IMR-90 (cell line): ENCODE measurements around the gene C10orf71. TPM values are rescaled to one million over a fixed set of nuclear protein-coding genes. Genes with fewer than 3 reads are reported as not detected.

Experiments
- ATAC-seq: fragments of 200-7000 bp; cut with Tn5 transposase; 2 replicates; pipeline ENCODE4 v1.9.1; 2020; ENCODE audit warnings: low read depth, mild to moderate bottlenecking, moderate library complexity
- BruUV-seq: library from RNA; stranded (reverse); fragments of 400-500 nt; replicated peaks from 2 replicates; lab custom pipeline; 2021; lab: Mats Ljungman, UMichigan
- CTCF ChIA-PET: fragments of 300-600 bp; formaldehyde crosslinking; extraction: SDS; loops from one replicate; lab custom pipeline; 2021; ENCODE audit warnings: antibody characterized with exemption; lab: Yijun Ruan, JAX
- POLR2A ChIA-PET: fragments of 300-600 bp; sonication (Branson Sonifier 250); formaldehyde crosslinking; loops from one replicate; lab custom pipeline; 2022; ENCODE audit warnings: antibody characterized with exemption; ENCODE audit not compliant: unreplicated experiment; lab: Charles Lee
- DNase-seq: peaks from one replicate; pipeline ENCODE4 v3.0.0; 2013
- H2AFZ ChIP-seq: replicated peaks from 2 replicates; pipeline ENCODE3; 2013; ENCODE audit warnings: low read length, mild to moderate bottlenecking; ENCODE audit not compliant: poor library complexity
- H2AK5ac ChIP-seq: 2 replicates; pipeline ENCODE4 v1.6.1; 2013; ENCODE audit warnings: low read depth, low read length, inconsistent platforms
- H2AK9ac ChIP-seq: replicated peaks from 2 replicates; pipeline ENCODE3; 2013; ENCODE audit warnings: mild to moderate bottlenecking, low read depth, low read length, moderate library complexity; ENCODE audit not compliant: poor library complexity
- H2BK120ac ChIP-seq: 2 replicates; pipeline ENCODE4 v1.6.1; 2013; ENCODE audit warnings: low read depth, low read length, inconsistent platforms
- H2BK15ac ChIP-seq: 3 replicates; pipeline ENCODE4 v1.6.1; 2013; ENCODE audit warnings: low read depth, low read length, inconsistent platforms
- H2BK20ac ChIP-seq: 2 replicates; pipeline ENCODE4 v1.6.1; 2013; ENCODE audit warnings: low read depth, mild to moderate bottlenecking, inconsistent platforms, low read length, moderate library complexity
- H2BK5ac ChIP-seq: 2 replicates; pipeline ENCODE4 v1.6.1; 2013; ENCODE audit warnings: mild to moderate bottlenecking, low read depth, low read length, inconsistent platforms; ENCODE audit not compliant: poor library complexity, severe bottlenecking
- H3K14ac ChIP-seq: replicated peaks from 2 replicates; pipeline ENCODE4 v1.6.1; 2013; ENCODE audit warnings: low read depth, low read length, inconsistent platforms
- H3K18ac ChIP-seq: 2 replicates; pipeline ENCODE4 v1.6.1; 2013; ENCODE audit warnings: low read depth, low read length, control low read depth
- H3K23ac ChIP-seq: 2 replicates; pipeline ENCODE4 v1.6.1; 2013; ENCODE audit warnings: low read depth, low read length, inconsistent platforms
- H3K27ac ChIP-seq: 2 replicates; pipeline ENCODE4 v1.5.1; 2013; ENCODE audit warnings: mild to moderate bottlenecking, control low read depth, low read length; ENCODE audit not compliant: insufficient read depth
- H3K27me3 ChIP-seq: 2 replicates; pipeline ENCODE4 v1.6.1; 2013; ENCODE audit warnings: low read length; ENCODE audit not compliant: control insufficient read depth, insufficient read depth
- H3K36me3 ChIP-seq: 2 replicates; pipeline ENCODE4 v1.6.1; 2013; ENCODE audit warnings: low read length, mixed read lengths; ENCODE audit not compliant: control insufficient read depth, insufficient read depth
- H3K4ac ChIP-seq: 2 replicates; pipeline ENCODE4 v1.6.1; 2013; ENCODE audit warnings: low read depth, low read length, inconsistent platforms
- H3K4me1 ChIP-seq: 2 replicates; pipeline ENCODE4 v1.6.1; 2013; ENCODE audit warnings: low read length, mixed read lengths; ENCODE audit not compliant: control insufficient read depth, insufficient read depth
- H3K4me2 ChIP-seq: 2 replicates; pipeline ENCODE4 v1.6.1; 2013; ENCODE audit warnings: low read depth, mild to moderate bottlenecking, control low read depth, low read length, moderate library complexity
- H3K4me3 ChIP-seq: 2 replicates; pipeline ENCODE4 v1.5.1; 2013; ENCODE audit warnings: low read depth, mild to moderate bottlenecking, control low read depth, low read length, moderate library complexity; ENCODE audit not compliant: insufficient read depth
- H3K56ac ChIP-seq: 2 replicates; pipeline ENCODE4 v1.6.1; 2013; ENCODE audit warnings: low read length, inconsistent platforms; ENCODE audit not compliant: insufficient read depth; ENCODE audit errors: extremely low read depth
- H3K79me1 ChIP-seq, 2 experiments: 2 replicates each; pipeline ENCODE4 v1.6.1; 2013; ENCODE audit warnings: low read length in 2 of 2, inconsistent platforms in 1 of 2, low read depth in 1 of 2
- H3K9ac ChIP-seq: 2 replicates; pipeline ENCODE4 v1.6.1; 2013; ENCODE audit warnings: low read depth, low read length, control low read depth
- H3K9me1 ChIP-seq: 2 replicates; pipeline ENCODE4 v1.6.1; 2013; ENCODE audit warnings: low read length, inconsistent platforms; ENCODE audit not compliant: insufficient read depth
- H3K9me3 ChIP-seq: 2 replicates; pipeline ENCODE4 v1.6.1; 2013; ENCODE audit warnings: low read length; ENCODE audit not compliant: control insufficient read depth, insufficient read depth
- H4K20me1 ChIP-seq: 2 replicates; pipeline ENCODE4 v1.6.1; 2013; ENCODE audit warnings: low read length, inconsistent platforms; ENCODE audit not compliant: insufficient read depth
- H4K5ac ChIP-seq: 2 replicates; pipeline ENCODE4 v1.6.1; 2013; ENCODE audit warnings: mild to moderate bottlenecking, low read depth, low read length, control low read depth
- H4K8ac ChIP-seq, 2 experiments: 2 replicates each; pipeline ENCODE4 v1.6.1; 2013; ENCODE audit warnings: low read depth in 2 of 2, low read length in 2 of 2, control low read depth in 1 of 2, inconsistent platforms in 1 of 2
- H4K91ac ChIP-seq: 2 replicates; pipeline ENCODE4 v1.6.1; 2013; ENCODE audit warnings: low read depth, low read length, inconsistent platforms; ENCODE audit not compliant: insufficient read depth
- BHLHE40 ChIP-seq: fragments of 150-350 bp; IDR thresholded peaks from 2 replicates; pipeline ENCODE4 v1.6.1; 2016; ENCODE audit warnings: mild to moderate bottlenecking, low read depth, low read length
- CEBPB ChIP-seq: IDR thresholded peaks from 2 replicates; pipeline ENCODE4 v1.6.1; 2012; ENCODE audit warnings: low read depth, low read length, improper control_type of control experiment
- CHD1 ChIP-seq: IDR thresholded peaks from 2 replicates; pipeline ENCODE4 v1.6.1; 2012; ENCODE audit warnings: low read depth, low read length, improper control_type of control experiment
- ELK1 ChIP-seq: fragments of 150-350 bp; IDR thresholded peaks from 2 replicates; pipeline ENCODE4 v1.6.1; 2016; ENCODE audit warnings: low read depth, mild to moderate bottlenecking, low read length, moderate library complexity, borderline replicate concordance
- FOS ChIP-seq: fragments of 150-350 bp; IDR thresholded peaks from 2 replicates; pipeline ENCODE4 v1.6.1; 2016; ENCODE audit warnings: low read depth, low read length
- MAFK ChIP-seq: IDR thresholded peaks from 2 replicates; pipeline ENCODE4 v1.6.1; 2012; ENCODE audit warnings: low read depth, low read length, improper control_type of control experiment
- MAZ ChIP-seq: IDR thresholded peaks from 2 replicates; pipeline ENCODE4 v1.6.1; 2012; ENCODE audit warnings: low read depth, mild to moderate bottlenecking, low read length, improper control_type of control experiment, moderate library complexity, borderline replicate concordance
- MXI1 ChIP-seq: IDR thresholded peaks from 2 replicates; pipeline ENCODE4 v1.6.1; 2012; ENCODE audit warnings: low read depth, mild to moderate bottlenecking, low read length, moderate library complexity, borderline replicate concordance
- NFE2L2 ChIP-seq: fragments of 150-350 bp; IDR thresholded peaks from 2 replicates; pipeline ENCODE4 v1.6.1; 2016; ENCODE audit warnings: low read depth, mild to moderate bottlenecking, low read length
- POLR2A ChIP-seq: IDR thresholded peaks from 2 replicates; pipeline ENCODE4 v1.6.1; 2012; ENCODE audit warnings: mild to moderate bottlenecking, low read depth, low read length
- RAD21 ChIP-seq: IDR thresholded peaks from 2 replicates; pipeline ENCODE4 v1.6.1; 2012; ENCODE audit warnings: low read length, improper control_type of control experiment
- RCOR1 ChIP-seq: IDR thresholded peaks from 2 replicates; pipeline ENCODE4 v1.6.1; 2012; ENCODE audit warnings: mild to moderate bottlenecking, low read length, improper control_type of control experiment; ENCODE audit not compliant: insufficient replicate concordance
- RFX5 ChIP-seq: IDR thresholded peaks from 2 replicates; pipeline ENCODE4 v1.8.0; 2012; ENCODE audit warnings: low read depth, mild to moderate bottlenecking, low read length, moderate library complexity
- SMC3 ChIP-seq: fragments of 150-350 bp; IDR thresholded peaks from 2 replicates; pipeline ENCODE4 v1.6.1; 2016; ENCODE audit warnings: low read depth, mild to moderate bottlenecking, antibody characterized with exemption, low read length, moderate library complexity
- USF2 ChIP-seq: fragments of 150-350 bp; IDR thresholded peaks from 2 replicates; pipeline ENCODE4 v1.6.1; 2017; ENCODE audit warnings: mild to moderate bottlenecking, antibody characterized with exemption, low read length, low read depth
- WGBS, 2 experiments: methylation state at CpG; one replicate each; pipeline versions ENCODE4 v1.1.5 to v1.1.7; 2013; ENCODE audit warnings: missing lambda C conversion rate in 2 of 2; ENCODE audit not compliant: insufficient read length in 1 of 2; ENCODE audit errors: extremely low coverage in 2 of 2; 5-methylcytosine and 5-hydroxymethylcytosine counted together
- dilution Hi-C: fragments of 300-500 bp; cut with HindIII; formaldehyde crosslinking; loops from one replicate; pipeline ENCODE4 v1.14.3; 2018; ENCODE audit warnings: low sequenced_read_pairs; ENCODE audit not compliant: unreplicated experiment
- in situ Hi-C: fragments of 300-500 bp; cut with MboI; formaldehyde crosslinking; loops from 3 replicates; pipeline ENCODE4 v1.14.3; 2019; ENCODE audit warnings: low sequenced_read_pairs, inconsistent platforms, mixed read lengths
- intact Hi-C: fragments of 100-400 bp; cut with micrococcal nuclease; formaldehyde crosslinking; loops from 2 replicates; pipeline ENCODE4 v1.10.0; 2022
- polyA plus RNA-seq, 3 experiments: library from polyadenylated mRNA; depleted of rRNA; stranded (reverse); fragments of >200 nt; gene quantifications; 2 replicates each; pipeline ENCODE4 v1.2.3, GENCODE V29; 2012; ENCODE audit warnings: low replicate concordance in 1 of 3
- total RNA-seq: library from RNA; depleted of rRNA; stranded (reverse); fragments of >200 nt; gene quantifications from 2 replicates; pipeline ENCODE4 v1.2.3, GENCODE V29; 2012
- TF ChIP-seq, protein P1 (sequence below): conservative IDR thresholded peaks from 2 replicates; pipeline ENCODE4 v1.5.1; 2012; ENCODE audit warnings: mild to moderate bottlenecking, low read depth, low read length, improper control_type of control experiment

The C10orf71 gene
- total and polyA plus RNA-seq, 2 of the 4 experiments (the other 2 are of a cell fraction), result not detected

- Histone ChIP-seq H3K27me3 (peaks cover 2% of the 10 kb centered on the region; the same call in 1 of the 2 replicates), H2AK5ac (no peak overlapping the region), H4K8ac (no peak overlapping the region), H3K4me1 (no peaks in the 10 kb centered on the region), H3K36me3 (no peaks in the 10 kb centered on the region), H4K91ac (no peak overlapping the region), H2AK9ac (no peak overlapping the region), H3K27ac (no peak overlapping the region), H2BK15ac (no peak overlapping the region), H3K4ac (no peak overlapping the region), H2BK120ac (no peak overlapping the region), H3K9me1 (no peaks in the 10 kb centered on the region), H4K5ac (no peak overlapping the region), H3K9me3 (peaks cover 2% of the 10 kb centered on the region), H2AFZ (no peak overlapping the region), H4K20me1 (no peaks in the 10 kb centered on the region), H3K18ac (no peak overlapping the region), H2BK5ac (no peak overlapping the region), H3K9ac (no peak overlapping the region), H3K14ac (no peak overlapping the region), H3K23ac (no peak overlapping the region), H3K4me3 (no peak overlapping the region), H3K4me2 (no peak overlapping the region), H2BK20ac (no peak overlapping the region), H3K56ac (no peak overlapping the region), H3K79me1 (no peaks in the 10 kb centered on the region)
- ATAC-seq (no peak), DNase-seq (no peak)
- TF ChIP-seq CHD1 (no peak), FOS (no peak), RAD21 (no peak), NFE2L2 (no peak), BHLHE40 (no peak), RCOR1 (no peak), USF2 (no peak), RFX5 (no peak), ELK1 (no peak), CEBPB (no peak), POLR2A (no peak), MAZ (no peak), SMC3 (no peak), MAFK (no peak), MXI1 (no peak)
- TF ChIP-seq, protein P1, sequence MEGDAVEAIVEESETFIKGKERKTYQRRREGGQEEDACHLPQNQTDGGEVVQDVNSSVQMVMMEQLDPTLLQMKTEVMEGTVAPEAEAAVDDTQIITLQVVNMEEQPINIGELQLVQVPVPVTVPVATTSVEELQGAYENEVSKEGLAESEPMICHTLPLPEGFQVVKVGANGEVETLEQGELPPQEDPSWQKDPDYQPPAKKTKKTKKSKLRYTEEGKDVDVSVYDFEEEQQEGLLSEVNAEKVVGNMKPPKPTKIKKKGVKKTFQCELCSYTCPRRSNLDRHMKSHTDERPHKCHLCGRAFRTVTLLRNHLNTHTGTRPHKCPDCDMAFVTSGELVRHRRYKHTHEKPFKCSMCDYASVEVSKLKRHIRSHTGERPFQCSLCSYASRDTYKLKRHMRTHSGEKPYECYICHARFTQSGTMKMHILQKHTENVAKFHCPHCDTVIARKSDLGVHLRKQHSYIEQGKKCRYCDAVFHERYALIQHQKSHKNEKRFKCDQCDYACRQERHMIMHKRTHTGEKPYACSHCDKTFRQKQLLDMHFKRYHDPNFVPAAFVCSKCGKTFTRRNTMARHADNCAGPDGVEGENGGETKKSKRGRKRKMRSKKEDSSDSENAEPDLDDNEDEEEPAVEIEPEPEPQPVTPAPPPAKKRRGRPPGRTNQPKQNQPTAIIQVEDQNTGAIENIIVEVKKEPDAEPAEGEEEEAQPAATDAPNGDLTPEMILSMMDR, result no peak
- intact Hi-C loops (no loop called here), dilution Hi-C loops (no loop called here), in situ Hi-C loops (no loop called here)
- WGBS, 2 experiments, result no CpG with 5 or more reads among the region's 3 CpGs
- ChIA-PET POLR2A (no interaction called here), CTCF (no interaction called here)
- BruUV-seq, result no TSS peak
Observed at GRCh38 chr10:49355221-49355620, 56.3 kb downstream of the C10orf71 start.
